Fibroblast of lung (primary cell): ENCODE results near the gene IARS1.

Source experiments
- EZH2 ChIP-seq: IDR thresholded peaks from 2 replicates; pipeline ENCODE4 v1.5.1; 2012; ENCODE audit warnings: low read length, control low read depth, mild to moderate bottlenecking; ENCODE audit errors: missing control alignments
- TF ChIP-seq, protein P1 (sequence below), 2 donors: IDR thresholded peaks in 1 of 2; conservative IDR thresholded peaks in 1 of 2; 1 replicate in 1 of 2; 2 replicates in 1 of 2; pipeline ENCODE4 v1.5.1; 2011 to 2012; ENCODE audit warnings: low read length in 2 of 2, control low read depth in 1 of 2, inconsistent platforms in 1 of 2, low read depth in 1 of 2, mild to moderate bottlenecking in 1 of 2

DNA sequence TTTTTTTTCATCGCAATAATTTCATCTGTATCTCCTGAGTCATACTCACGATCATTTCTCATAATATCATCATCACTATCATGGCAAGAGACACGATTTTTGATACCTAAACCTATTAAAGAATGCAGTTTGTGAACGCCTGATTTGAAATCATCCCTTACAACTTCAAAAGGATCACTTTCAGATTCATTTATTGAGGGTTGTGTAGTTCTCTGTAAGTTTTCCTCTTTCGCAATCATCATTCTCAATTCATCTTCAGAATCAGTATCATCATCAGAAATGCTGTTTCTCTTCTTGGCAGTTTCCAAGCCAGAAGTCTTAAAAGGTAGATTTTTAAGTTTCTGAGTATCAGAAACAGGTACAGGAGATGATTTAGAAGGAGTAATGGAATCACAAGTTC is 22.0 kb upstream of the IARS1 start:
- TF ChIP-seq, protein P1, sequence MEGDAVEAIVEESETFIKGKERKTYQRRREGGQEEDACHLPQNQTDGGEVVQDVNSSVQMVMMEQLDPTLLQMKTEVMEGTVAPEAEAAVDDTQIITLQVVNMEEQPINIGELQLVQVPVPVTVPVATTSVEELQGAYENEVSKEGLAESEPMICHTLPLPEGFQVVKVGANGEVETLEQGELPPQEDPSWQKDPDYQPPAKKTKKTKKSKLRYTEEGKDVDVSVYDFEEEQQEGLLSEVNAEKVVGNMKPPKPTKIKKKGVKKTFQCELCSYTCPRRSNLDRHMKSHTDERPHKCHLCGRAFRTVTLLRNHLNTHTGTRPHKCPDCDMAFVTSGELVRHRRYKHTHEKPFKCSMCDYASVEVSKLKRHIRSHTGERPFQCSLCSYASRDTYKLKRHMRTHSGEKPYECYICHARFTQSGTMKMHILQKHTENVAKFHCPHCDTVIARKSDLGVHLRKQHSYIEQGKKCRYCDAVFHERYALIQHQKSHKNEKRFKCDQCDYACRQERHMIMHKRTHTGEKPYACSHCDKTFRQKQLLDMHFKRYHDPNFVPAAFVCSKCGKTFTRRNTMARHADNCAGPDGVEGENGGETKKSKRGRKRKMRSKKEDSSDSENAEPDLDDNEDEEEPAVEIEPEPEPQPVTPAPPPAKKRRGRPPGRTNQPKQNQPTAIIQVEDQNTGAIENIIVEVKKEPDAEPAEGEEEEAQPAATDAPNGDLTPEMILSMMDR (conservative IDR thresholded peaks at IDR 0.05 in 1 of 2, IDR thresholded peaks at IDR 0.05 in 1 of 2; ENCODE audit: low read depth in 1 of 2, low read length in 2 of 2): no peak
- no peak for TF ChIP-seq EZH2
